B cell (primary cell): ENCODE measurements around the gene TBC1D2B.

Experiments used
- EZH2 ChIP-seq: IDR thresholded peaks from 2 replicates; pipeline ENCODE4 v1.6.1; 2012; ENCODE audit warnings: borderline replicate concordance, low read depth, mild to moderate bottlenecking, moderate library complexity, low read length; ENCODE audit not compliant: insufficient read depth, poor library complexity, severe bottlenecking
- TF ChIP-seq, protein P1 (sequence below): fragments of 200-600 bp; IDR thresholded peaks from one replicate; pipeline ENCODE4 v1.8.0; 2022; ENCODE audit warnings: antibody characterized with exemption, mild to moderate bottlenecking

DNA sequence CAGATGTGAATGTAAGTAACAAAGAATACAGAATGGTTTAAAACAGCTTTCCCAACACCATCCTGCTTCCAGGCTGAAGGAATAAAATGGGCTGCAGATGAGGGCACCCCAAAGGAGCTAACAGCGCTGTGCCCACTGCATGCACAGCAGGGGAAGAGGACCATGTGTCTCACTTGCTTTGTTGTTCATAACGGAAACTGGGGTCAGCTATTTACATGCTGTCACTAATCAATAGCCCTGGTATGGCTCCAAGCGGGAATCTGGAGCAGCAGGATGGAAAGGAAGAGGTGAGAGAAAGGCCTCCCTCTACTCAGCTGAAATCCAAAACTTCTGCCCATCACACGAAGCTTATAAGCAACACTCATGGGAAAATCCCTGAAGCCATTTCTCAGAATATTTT, 67.4 kb downstream of the TBC1D2B start:
- TF ChIP-seq, protein P1, sequence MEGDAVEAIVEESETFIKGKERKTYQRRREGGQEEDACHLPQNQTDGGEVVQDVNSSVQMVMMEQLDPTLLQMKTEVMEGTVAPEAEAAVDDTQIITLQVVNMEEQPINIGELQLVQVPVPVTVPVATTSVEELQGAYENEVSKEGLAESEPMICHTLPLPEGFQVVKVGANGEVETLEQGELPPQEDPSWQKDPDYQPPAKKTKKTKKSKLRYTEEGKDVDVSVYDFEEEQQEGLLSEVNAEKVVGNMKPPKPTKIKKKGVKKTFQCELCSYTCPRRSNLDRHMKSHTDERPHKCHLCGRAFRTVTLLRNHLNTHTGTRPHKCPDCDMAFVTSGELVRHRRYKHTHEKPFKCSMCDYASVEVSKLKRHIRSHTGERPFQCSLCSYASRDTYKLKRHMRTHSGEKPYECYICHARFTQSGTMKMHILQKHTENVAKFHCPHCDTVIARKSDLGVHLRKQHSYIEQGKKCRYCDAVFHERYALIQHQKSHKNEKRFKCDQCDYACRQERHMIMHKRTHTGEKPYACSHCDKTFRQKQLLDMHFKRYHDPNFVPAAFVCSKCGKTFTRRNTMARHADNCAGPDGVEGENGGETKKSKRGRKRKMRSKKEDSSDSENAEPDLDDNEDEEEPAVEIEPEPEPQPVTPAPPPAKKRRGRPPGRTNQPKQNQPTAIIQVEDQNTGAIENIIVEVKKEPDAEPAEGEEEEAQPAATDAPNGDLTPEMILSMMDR: no peak
- TF ChIP-seq EZH2: no peak
